Duodenal mucosa (tissue), 2 donors: ENCODE data around the gene PCNA.

Experiments used
- H3K27ac ChIP-seq: one replicate; pipeline ENCODE4 v1.7.0; 2013; ENCODE audit warnings: low read depth, low read length
- H3K27me3 ChIP-seq, 2 donors: one replicate each; pipeline ENCODE4 v1.7.0; 2013; ENCODE audit warnings: low read length in 2 of 2, control low read depth in 1 of 2; ENCODE audit not compliant: insufficient read depth in 2 of 2, control insufficient read depth in 1 of 2
- H3K36me3 ChIP-seq, 2 donors: one replicate each; pipeline ENCODE4 v1.7.0; 2013; ENCODE audit warnings: low read length in 2 of 2, control low read depth in 1 of 2; ENCODE audit not compliant: insufficient read depth in 2 of 2, control insufficient read depth in 1 of 2
- H3K4me1 ChIP-seq, 2 donors: one replicate each; pipeline ENCODE4 v1.7.0; 2013; ENCODE audit warnings: low read length in 2 of 2, control low read depth in 1 of 2; ENCODE audit not compliant: insufficient read depth in 2 of 2, control insufficient read depth in 1 of 2
- H3K4me3 ChIP-seq, 2 donors: one replicate each; pipeline ENCODE4 v1.7.0; 2013; ENCODE audit warnings: low read length in 2 of 2, low read depth in 1 of 2
- H3K9ac ChIP-seq, 2 donors: one replicate each; pipeline ENCODE4 v1.7.0; 2013; ENCODE audit warnings: low read length in 2 of 2, low read depth in 1 of 2
- H3K9me3 ChIP-seq, 2 donors: one replicate each; pipeline ENCODE4 v1.7.0; 2013; ENCODE audit warnings: low read length in 2 of 2, control low read depth in 1 of 2; ENCODE audit not compliant: control insufficient read depth in 1 of 2

Gene PCNA

DNA sequence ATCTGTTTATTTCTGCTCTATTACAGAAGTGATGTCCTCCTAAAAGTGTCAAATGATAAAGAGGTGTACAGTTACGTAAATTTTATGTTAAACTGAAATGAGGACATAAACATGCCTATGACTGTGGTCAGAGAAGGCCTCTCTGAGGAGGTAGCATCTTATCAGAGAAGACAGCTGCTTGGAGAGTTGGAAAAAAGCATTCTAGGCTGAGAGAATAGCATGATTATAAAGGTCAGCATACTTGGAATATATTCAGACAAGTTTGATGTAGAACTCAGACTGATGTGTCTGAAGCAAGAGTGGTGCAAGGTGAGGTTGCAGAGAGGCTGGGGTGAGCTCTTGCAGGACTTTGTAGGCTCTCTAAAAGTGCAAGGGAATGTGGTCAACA is 3.1 kb upstream of the PCNA start:
- peaks cover 21 to 28% of the 10 kb centered on the region in 2 donors for H3K4me1 ChIP-seq
- H3K27me3 ChIP-seq = no peaks in the 10 kb centered on the region
- H3K36me3 ChIP-seq = no peaks in the 10 kb centered on the region
- H3K27ac ChIP-seq = no peak overlapping the region
- no peak overlapping the region for H3K9ac ChIP-seq
- H3K9me3 ChIP-seq = no peaks in the 10 kb centered on the region
- no peak overlapping the region for H3K4me3 ChIP-seq

DNA sequence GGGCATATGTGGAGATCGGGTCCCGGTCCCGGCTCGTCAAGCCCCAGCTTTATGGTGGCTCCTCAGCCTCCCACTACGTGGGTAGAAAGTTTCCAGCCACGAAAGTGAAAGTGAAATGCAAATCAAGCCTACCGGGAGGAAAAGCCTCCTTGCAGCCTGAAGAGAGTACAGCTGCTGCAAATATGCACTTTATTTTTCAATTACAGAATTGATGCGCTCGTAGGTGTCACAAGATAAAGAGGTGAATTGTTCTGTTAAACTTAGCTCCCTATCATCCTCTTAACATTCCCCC is 373 bp upstream of the PCNA start:
- Histone ChIP-seq H3K4me3 (peak overlapping the region; percentile 96 to 100), H3K4me1 (peaks cover 10 to 23% of the 10 kb centered on the region in 2 donors), H3K36me3 (peaks cover 8 to 20% of the 10 kb centered on the region in 2 donors), H3K27me3 (no peaks in the 10 kb centered on the region), H3K9me3 (no peaks in the 10 kb centered on the region), H3K27ac (peak overlapping the region; percentile 92), H3K9ac (peak overlapping the region; percentile 89 to 98)

DNA sequence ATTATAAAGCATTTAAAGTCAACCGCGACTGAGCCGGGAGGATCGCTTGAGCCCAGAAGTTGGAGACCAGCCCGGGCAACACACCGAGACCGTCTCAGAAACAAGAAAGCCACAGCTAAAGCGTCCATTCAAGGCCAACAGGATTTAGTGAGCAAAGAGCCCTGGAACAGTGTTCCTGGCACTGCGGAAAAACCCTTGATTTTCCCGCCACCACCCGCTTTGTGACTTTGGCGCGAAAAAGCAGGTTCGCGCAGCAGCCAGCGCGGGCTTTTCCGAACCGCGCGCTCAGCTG is 669 bp downstream of the PCNA start:
- Histone ChIP-seq H3K9me3 (no peaks in the 10 kb centered on the region), H3K9ac (peak overlapping the region; percentile 13 to 98), H3K27me3 (no peaks in the 10 kb centered on the region), H3K36me3 (peaks cover 11 to 28% of the 10 kb centered on the region in 2 donors), H3K4me3 (peak overlapping the region; percentile 96 to 100), H3K27ac (no peak overlapping the region), H3K4me1 (peaks cover 10 to 23% of the 10 kb centered on the region in 2 donors)

DNA sequence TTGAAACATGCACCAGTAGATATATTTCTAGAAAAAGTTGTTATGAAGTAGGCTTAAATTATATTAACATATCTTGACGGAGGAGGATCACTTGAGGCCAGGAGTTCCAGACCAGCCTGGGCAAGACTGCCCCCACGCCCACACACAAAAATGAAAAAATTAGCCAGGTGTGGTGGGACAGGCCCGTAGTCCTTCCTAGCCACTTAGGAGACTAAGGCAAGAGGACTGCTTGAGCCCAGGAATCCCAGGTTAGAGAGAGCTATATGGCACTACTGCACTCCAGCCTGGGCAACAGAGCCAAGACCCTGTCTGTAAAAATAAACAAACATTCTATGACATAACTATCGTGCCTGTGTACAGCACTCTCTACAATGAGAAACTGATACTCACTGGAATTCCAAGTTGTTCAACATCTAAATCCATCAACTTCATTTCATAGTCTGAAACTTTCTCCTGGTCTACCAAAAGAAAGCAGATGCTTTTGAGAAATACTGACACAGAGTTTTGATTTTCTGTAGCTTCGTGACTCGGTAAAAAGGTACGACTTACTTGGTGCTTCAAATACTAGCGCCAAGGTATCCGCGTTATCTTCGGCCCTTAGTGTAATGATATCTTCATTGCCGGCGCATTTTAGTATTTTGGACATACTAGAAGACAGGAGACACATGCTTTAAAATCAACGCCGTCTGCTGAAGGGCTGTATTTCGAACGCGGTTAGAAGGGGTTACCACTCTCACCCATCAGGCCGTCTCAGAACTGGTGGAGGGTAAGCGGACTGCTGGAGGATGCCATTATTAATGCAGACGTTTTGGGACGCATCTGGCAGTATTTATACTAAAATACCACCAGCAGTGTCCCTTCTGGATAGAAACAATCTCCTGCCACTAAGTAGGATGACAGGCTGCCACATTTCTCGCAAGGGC is 1.3 kb downstream of the PCNA start:
- no peak overlapping the region for H3K27ac ChIP-seq
- H3K36me3 ChIP-seq = peaks cover 11 to 28% of the 10 kb centered on the region in 2 donors
- H3K4me1 ChIP-seq = peaks cover 14 to 26% of the 10 kb centered on the region in 2 donors
- H3K4me3 ChIP-seq = peak overlapping the region; percentile 96 to 100
- no peaks in the 10 kb centered on the region for H3K27me3 ChIP-seq
- H3K9me3 ChIP-seq = no peaks in the 10 kb centered on the region
- H3K9ac ChIP-seq = peak overlapping the region; percentile 13 to 98

DNA sequence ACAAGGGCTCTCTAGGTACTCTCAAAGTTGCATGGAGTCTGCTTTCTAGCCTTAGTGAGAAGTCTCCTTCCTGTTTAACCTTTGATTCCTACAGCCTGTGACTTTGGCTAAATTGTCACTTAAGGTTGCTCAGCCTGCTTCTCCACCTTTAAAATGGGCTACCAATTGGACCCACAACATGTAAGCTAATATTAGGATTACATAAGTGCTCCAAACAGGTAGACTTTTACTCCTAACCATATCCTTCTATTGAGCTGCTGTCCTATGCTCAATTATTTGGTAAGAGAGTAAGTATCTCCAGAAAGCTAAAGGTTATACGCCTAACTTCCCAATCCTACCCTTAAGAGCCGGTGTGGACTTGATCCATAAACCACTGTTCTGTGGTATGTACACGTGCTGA is 2.9 kb downstream of the PCNA start:
- H3K27ac ChIP-seq = no peak overlapping the region
- H3K4me3 ChIP-seq = no peak overlapping the region

DNA sequence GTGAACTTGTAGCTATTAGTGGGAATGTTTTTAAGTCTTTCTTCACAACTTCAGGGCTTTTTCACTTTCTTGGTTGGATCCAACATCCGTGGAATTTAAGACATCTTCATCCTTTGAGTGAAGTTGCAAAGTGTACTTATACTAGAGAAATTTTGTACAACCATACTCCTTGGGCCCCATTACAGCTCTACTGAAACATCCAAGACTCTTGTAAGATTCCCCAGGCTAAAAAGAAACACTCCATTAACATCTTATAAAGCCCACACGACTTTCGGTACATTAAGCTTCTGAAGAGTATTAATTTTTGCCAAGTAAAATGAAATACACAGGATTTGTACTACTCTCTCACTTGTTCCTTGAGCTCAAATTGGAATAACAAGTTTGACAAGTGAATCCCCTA is 5.4 kb downstream of the PCNA start:
- H3K9ac ChIP-seq = no peak overlapping the region
- peaks cover 11 to 36% of the 10 kb centered on the region in 2 donors for H3K36me3 ChIP-seq
- H3K27ac ChIP-seq = no peak overlapping the region
- H3K27me3 ChIP-seq = no peaks in the 10 kb centered on the region
- H3K4me1 ChIP-seq = peaks cover 17 to 29% of the 10 kb centered on the region in 2 donors
- H3K9me3 ChIP-seq = no peaks in the 10 kb centered on the region
- no peak overlapping the region for H3K4me3 ChIP-seq

More for the DNA sequence above, 2.9 kb downstream of the PCNA start:
- Histone ChIP-seq H3K4me1 (peaks cover 17 to 32% of the 10 kb centered on the region in 2 donors), H3K9ac (no peak overlapping the region), H3K27me3 (no peaks in the 10 kb centered on the region), H3K36me3 (peaks cover 11 to 28% of the 10 kb centered on the region in 2 donors), H3K9me3 (no peaks in the 10 kb centered on the region)

DNA sequence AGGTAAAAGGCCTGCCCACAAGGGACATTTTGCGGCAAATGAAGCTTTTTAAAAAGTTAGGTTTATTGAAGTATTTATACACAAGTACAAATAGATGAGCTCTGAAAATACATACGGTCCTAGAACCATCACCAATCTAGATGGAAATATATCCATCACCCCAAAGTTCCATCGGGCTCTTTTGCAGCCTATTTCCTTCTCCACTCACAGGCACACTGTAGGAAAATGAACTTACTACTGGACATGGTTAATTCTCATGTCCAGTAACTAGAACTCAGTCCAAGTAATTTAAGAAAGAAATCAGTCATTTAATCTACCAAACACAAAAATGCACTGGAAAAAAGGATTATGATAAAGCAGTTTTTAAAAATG is 6.2 kb downstream of the PCNA start:
- Histone ChIP-seq H3K4me3 (peak overlapping the region; percentile 80 to 99), H3K36me3 (peaks cover 11 to 39% of the 10 kb centered on the region in 2 donors), H3K27me3 (no peaks in the 10 kb centered on the region), H3K9me3 (no peaks in the 10 kb centered on the region), H3K4me1 (peaks cover 15 to 25% of the 10 kb centered on the region in 2 donors), H3K9ac (peak overlapping the region; percentile 83 to 98), H3K27ac (peak overlapping the region; percentile 97)

DNA sequence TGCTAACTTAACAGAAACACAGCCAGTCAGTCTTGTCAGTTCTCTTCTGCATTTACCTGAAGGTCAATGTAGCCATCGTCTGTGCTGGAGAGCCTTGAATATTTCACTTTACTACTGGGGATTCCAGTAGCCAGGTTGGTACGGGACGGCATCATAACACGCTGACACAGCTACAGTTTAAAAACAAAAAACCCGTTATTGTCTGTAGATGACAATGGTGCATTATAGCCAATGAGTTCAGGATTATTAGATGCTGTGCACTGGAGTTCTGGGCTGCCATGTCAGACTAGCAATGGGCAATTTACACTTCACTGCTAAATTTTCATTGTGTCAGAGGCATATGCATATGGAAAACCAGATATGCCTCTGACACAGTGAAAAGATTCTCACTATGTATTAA is 10.5 kb downstream of the PCNA start:
- Histone ChIP-seq H3K9me3 (no peaks in the 10 kb centered on the region), H3K4me1 (peaks cover 12 to 16% of the 10 kb centered on the region in 2 donors), H3K27ac (no peak overlapping the region), H3K9ac (no peak overlapping the region), H3K27me3 (no peaks in the 10 kb centered on the region), H3K36me3 (peaks cover 0 to 44% of the 10 kb centered on the region in 2 donors), H3K4me3 (no peak overlapping the region)

DNA sequence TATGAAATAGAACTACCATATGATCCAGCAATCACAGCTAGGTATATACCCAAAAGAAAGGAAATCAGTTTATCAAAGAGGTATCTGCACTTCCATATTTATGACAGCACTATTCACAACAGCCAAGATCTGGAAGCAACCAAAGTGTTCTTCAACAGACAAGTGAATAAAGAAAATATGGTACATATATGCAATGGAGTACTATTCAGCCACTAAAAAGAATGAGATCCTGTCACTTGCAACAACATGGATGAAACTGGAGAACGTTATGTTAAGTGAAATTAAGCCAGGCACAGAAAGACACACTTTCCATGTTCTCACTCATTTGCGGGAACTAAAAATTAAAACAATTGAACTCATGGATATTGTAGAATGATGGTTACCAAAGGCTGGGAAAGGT is 15.3 kb downstream of the PCNA start:
- Histone ChIP-seq H3K4me1 (peaks cover 3 to 5% of the 10 kb centered on the region in 2 donors), H3K27ac (no peak overlapping the region), H3K4me3 (no peak overlapping the region), H3K27me3 (no peaks in the 10 kb centered on the region), H3K9me3 (no peaks in the 10 kb centered on the region), H3K9ac (no peak overlapping the region), H3K36me3 (peaks cover 5 to 61% of the 10 kb centered on the region in 2 donors)

DNA sequence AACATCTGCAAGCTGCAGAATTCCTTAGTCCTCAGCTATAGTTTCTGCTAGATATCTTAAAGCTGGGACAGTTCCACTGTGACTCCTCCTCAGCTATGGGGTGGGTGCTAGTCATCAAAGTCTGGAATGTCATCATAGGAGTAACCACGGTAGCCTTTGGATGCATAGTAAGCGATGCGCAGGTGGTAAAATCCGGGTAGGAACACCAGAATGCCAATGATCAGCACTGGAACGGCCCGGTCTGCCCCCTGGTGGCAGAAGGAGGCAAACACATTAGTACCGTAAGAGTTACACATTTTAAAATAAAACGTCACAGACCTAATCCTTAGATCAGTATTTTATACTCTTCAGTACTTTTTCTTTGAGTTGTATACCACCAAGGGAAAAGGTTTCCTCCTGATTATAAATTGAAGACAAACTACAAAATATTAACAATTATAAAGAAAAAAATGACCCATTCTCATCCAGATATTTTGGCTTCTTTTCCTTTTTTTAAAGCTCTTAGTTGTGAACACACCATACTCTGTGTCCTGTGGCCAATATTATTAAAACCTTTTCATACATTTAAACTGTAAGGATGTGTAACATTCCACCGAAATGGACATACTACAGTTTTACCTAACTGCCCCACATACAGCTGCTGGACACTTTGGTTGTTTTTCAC is 18.9 kb downstream of the PCNA start:
- Histone ChIP-seq H3K9ac (no peak overlapping the region), H3K36me3 (peaks cover 18 to 47% of the 10 kb centered on the region in 2 donors), H3K9me3 (no peaks in the 10 kb centered on the region), H3K27me3 (no peaks in the 10 kb centered on the region), H3K4me3 (no peak overlapping the region), H3K4me1 (no peaks in the 10 kb centered on the region), H3K27ac (no peak overlapping the region)
